ENCODE results near the gene RHOG.
"Not testable (repeated sequence)": the region's sequence is repeated elsewhere in the genome, so short reads cannot be mapped to it uniquely, and the experiment has no call there.

Gene RHOG

GRCh38 chr11:3808861-3809623 lies 31.7 kb downstream of the RHOG start:
- peak; percentile 71 for DNase-seq (ENCODE audit: low spot score)

GRCh38 chr11:3807909-3808860 lies 32.6 kb downstream of the RHOG start, which contains the start of gene PGAP2:
Gene PGAP2, plus strand, starts transcription at chr11:3808560. Its CDS starts 2,700 bp downstream, at chr11:3811260.
- DNase-seq (ENCODE audit: low spot score), result peak; percentile 76

GRCh38 chr11:3803726-3804495 lies 36.8 kb downstream of the RHOG start:
- DNase-seq (ENCODE audit: low spot score), result no peak

- peak; percentile 30 for DNase-seq (ENCODE audit: low spot score)
These were observed 38.6 kb downstream of the RHOG start for GRCh38 chr11:3802011-3802790.

GRCh38 chr11:3799873-3800272 lies 40.9 kb downstream of the RHOG start:
- no peak for DNase-seq (ENCODE audit: low spot score)

- no peak for DNase-seq (ENCODE audit: low spot score)
These were observed 41.6 kb downstream of the RHOG start for GRCh38 chr11:3799143-3799542.

GRCh38 chr11:3797329-3798090 lies 43.2 kb downstream of the RHOG start, which contains the start of gene NUP98:
Gene NUP98, minus strand, starts transcription at chr11:3797554. Its CDS starts 15,437 bp downstream, at chr11:3782117.
- DNase-seq (ENCODE audit: low spot score), result peak; percentile 99

- no peak for DNase-seq (ENCODE audit: low spot score)
These were observed 43.9 kb downstream of the RHOG start for GRCh38 chr11:3796801-3797328.

- no peak for DNase-seq (ENCODE audit: low spot score)
These were observed 44.4 kb downstream of the RHOG start for GRCh38 chr11:3796346-3796745.

- DNase-seq (ENCODE audit: low spot score), result no peak
These were observed 44.8 kb downstream of the RHOG start for GRCh38 chr11:3796002-3796311.

- DNase-seq (ENCODE audit: low spot score), result no peak
These were observed 45.4 kb downstream of the RHOG start for GRCh38 chr11:3795131-3796001.

GRCh38 chr11:3794387-3794786 lies 46.4 kb downstream of the RHOG start:
- DNase-seq (ENCODE audit: low spot score), result not testable (repeated sequence)

- no peak for DNase-seq (ENCODE audit: low spot score)
These were observed 53.9 kb downstream of the RHOG start for GRCh38 chr11:3786781-3787428.

- no peak for DNase-seq (ENCODE audit: low spot score)
These were observed 57.1 kb downstream of the RHOG start for GRCh38 chr11:3783611-3784010.

GRCh38 chr11:3782963-3783362 lies 57.8 kb downstream of the RHOG start:
- no peak for DNase-seq (ENCODE audit: low spot score)

GRCh38 chr11:3781423-3781822 lies 59.3 kb downstream of the RHOG start:
- no peak for DNase-seq (ENCODE audit: low spot score)
